Activated CD8-positive, alpha-beta memory T cell treated with anti-CD3 and anti-CD28 coated beads for 48 hours (primary cell): ENCODE measurements around the gene FAR2.
"Not testable (repeated sequence)": the region's sequence is repeated elsewhere in the genome, so short reads cannot be mapped to it uniquely, and the experiment has no call there.

Source experiments
- DNase-seq, 3 experiments: peaks; one replicate each; pipeline ENCODE4 v3.0.0-alpha.2; 2020; ENCODE audit warnings: low read depth in 2 of 3, low spot score in 2 of 3

Gene FAR2

GRCh38 chr12:29152223-29152868, 3.3 kb downstream of the FAR2 start:
- no peak for DNase-seq

- no peak for DNase-seq
Measured at GRCh38 chr12:29152981-29153630, 4.0 kb downstream of the FAR2 start.

GRCh38 chr12:29155079-29155478, 6.0 kb downstream of the FAR2 start:
- DNase-seq, result no peak

GRCh38 chr12:29157486-29157946, 8.4 kb downstream of the FAR2 start:
- no peak for DNase-seq

GRCh38 chr12:29158115-29158763, 9.2 kb downstream of the FAR2 start:
- DNase-seq, result no peak

GRCh38 chr12:29159661-29160060, 10.6 kb downstream of the FAR2 start:
- no peak for DNase-seq

GRCh38 chr12:29160230-29160629, 11.2 kb downstream of the FAR2 start:
- no peak for DNase-seq

GRCh38 chr12:29163146-29163545, 14.1 kb downstream of the FAR2 start:
- DNase-seq, result no peak

GRCh38 chr12:29164477-29165393, 15.7 kb downstream of the FAR2 start:
- DNase-seq, result no peak

GRCh38 chr12:29167445-29167844, 18.4 kb downstream of the FAR2 start:
- DNase-seq, result no peak

GRCh38 chr12:29167988-29168387, 18.9 kb downstream of the FAR2 start:
- no peak for DNase-seq

- DNase-seq, result not testable (repeated sequence)
Measured at GRCh38 chr12:29169978-29170377, 20.9 kb downstream of the FAR2 start.

- DNase-seq, result not testable (repeated sequence)
Measured at GRCh38 chr12:29170478-29171084, 21.5 kb downstream of the FAR2 start.

- no peak for DNase-seq
Measured at GRCh38 chr12:29171421-29172258, 22.6 kb downstream of the FAR2 start.

- no peak for DNase-seq
Measured at GRCh38 chr12:29176941-29177340, 27.9 kb downstream of the FAR2 start.

GRCh38 chr12:29182247-29182646, 33.2 kb downstream of the FAR2 start:
- not testable (repeated sequence) for DNase-seq

GRCh38 chr12:29187756-29188155, 38.7 kb downstream of the FAR2 start:
- DNase-seq, result no peak

GRCh38 chr12:29191267-29191850, 42.3 kb downstream of the FAR2 start:
- DNase-seq, result no peak

GRCh38 chr12:29198901-29199300, 49.8 kb downstream of the FAR2 start:
- DNase-seq, result no peak

- DNase-seq, result no peak
Measured at GRCh38 chr12:29200586-29200985, 51.5 kb downstream of the FAR2 start.
